Measurements from ENCODE around the gene MED9.

MED9 gene

DNA sequence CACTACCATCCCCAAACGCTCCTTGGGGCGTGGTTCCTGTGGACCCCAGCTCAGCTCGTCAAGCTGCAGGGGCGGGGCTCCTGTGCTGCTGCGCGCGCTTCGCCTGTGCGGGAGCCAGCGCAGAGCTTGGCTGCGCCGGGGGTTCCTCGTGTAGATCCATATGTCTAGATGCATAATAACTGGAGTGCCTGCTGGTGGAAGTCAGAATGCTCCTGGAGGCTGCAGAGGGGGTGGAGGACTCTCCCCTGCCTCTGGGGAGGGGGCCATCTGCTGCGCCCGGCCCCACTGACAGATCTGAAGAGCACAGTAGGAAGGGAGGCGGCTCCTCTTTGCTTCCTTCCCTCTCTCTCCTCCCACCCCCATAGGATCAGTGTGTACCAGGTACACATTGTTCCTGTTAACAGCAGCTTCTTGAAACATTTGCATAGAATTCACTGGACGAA lies 14.8 kb downstream of the MED9 start:
- no peak for DNase-seq (ENCODE audit: low read depth)

- no peak for DNase-seq (ENCODE audit: low read depth)
Observed at GRCh38 chr17:17492085-17492484, 15.3 kb downstream of the MED9 start.

- no peak for DNase-seq (ENCODE audit: low read depth)
Observed at GRCh38 chr17:17492571-17492970, 15.8 kb downstream of the MED9 start.

DNA sequence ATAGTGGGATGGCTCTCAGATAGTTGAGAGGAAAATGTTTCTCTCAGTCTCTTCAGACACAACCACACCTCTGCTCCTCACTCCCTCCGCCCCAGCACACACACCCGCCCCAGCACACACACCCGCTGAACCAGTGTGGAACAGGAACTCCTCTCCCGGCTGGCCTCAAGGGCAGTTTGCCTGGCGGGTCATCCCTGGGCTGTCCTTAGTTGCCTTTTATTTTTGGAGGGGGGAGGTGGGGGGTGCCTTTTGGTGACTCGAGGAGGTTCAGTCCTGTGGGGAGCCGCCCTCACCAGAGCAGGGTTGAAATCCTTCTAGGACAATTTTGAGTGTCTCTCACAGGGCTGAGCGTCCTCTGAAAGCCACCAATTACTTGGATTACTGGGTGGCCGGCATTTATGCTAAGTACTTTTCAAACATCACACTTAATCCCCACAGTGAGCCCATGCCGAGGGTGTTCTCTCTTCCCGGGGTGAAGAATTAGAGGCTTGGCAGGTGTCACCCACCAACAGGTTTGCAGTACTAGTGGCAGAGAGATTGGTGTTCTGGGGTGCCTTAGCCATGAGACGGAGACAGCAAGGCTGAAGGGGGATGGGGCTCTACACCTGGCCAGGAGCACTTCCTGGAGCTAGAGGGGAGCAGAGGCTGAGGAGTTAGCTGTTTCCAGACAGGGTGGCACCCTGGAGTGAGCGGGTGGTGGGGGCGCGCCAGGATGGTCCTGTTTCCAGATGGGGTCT lies 16.6 kb downstream of the MED9 start:
- no peak for DNase-seq (ENCODE audit: low read depth)

DNA sequence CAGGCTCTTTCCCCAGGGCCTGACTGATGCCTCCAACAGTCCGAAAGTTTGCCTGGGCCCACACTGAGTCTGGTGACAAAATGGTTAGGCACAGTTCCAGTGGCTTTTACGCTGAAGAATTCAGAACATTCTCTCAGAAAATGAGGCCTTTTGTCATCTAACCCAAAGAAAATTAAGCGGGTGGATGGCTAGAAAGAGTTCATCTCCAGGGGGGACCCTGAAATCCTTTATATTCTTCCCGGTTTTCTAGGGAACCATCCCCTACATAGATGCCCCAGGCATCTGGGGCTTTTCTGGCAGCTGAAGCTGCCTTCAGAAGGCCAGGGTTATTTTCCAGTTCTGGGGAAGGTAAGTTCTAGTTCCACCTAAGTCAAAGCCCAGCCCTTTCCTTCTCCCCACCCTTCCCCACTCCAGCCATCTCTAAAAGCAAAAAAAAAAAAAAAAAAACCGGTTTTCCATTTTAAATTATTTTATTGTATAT lies 17.2 kb downstream of the MED9 start:
- DNase-seq (ENCODE audit: low read depth) = no peak

GRCh38 chr17:17494499-17494869 lies 17.7 kb downstream of the MED9 start:
- DNase-seq (ENCODE audit: low read depth) = no peak

DNA sequence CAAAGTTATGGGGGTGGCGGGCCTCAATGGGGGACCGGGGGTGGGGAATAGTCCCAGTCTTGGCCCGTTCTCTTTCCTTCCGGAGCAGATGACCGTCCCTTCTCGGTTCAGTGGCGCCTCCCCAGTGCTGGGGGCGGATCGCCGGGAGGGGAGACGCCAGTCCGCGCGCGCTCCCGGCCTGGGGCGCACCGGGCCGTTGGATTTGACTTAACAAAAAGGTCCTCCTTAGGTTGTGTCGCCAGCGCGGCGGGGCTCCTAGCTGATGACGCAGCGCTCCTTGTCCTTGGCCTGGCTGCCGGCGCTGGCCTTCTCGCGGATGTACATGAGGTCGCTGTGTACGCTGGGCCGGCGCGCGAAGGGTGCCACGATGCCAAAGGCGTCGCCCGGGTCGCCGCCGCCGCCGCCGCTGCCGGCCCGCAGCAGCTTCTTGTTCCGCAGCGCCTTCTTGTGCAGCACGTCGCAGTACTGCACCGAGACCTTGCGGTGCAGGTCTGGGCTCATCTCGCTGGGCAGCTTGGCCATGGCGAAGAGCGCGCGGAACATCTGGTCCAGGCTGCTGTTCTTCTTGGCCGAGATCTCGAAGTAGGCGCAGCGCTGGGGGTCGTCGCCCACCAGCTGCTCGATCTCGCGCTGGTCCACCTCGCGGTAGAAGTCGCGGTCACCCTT lies 18.2 kb downstream of the MED9 start:
- no peak for DNase-seq (ENCODE audit: low read depth)

GRCh38 chr17:17495536-17496188 lies 18.9 kb downstream of the MED9 start:
- no peak for DNase-seq (ENCODE audit: low read depth)

- peak; percentile 72 for DNase-seq (ENCODE audit: low read depth)
Observed at GRCh38 chr17:17496189-17497064, 19.6 kb downstream of the MED9 start, which contains the start of gene RASD1. TSS of gene RASD1 (minus strand) at chr17:17496395. CDS start at chr17:17496181, 214 bp downstream.

DNA sequence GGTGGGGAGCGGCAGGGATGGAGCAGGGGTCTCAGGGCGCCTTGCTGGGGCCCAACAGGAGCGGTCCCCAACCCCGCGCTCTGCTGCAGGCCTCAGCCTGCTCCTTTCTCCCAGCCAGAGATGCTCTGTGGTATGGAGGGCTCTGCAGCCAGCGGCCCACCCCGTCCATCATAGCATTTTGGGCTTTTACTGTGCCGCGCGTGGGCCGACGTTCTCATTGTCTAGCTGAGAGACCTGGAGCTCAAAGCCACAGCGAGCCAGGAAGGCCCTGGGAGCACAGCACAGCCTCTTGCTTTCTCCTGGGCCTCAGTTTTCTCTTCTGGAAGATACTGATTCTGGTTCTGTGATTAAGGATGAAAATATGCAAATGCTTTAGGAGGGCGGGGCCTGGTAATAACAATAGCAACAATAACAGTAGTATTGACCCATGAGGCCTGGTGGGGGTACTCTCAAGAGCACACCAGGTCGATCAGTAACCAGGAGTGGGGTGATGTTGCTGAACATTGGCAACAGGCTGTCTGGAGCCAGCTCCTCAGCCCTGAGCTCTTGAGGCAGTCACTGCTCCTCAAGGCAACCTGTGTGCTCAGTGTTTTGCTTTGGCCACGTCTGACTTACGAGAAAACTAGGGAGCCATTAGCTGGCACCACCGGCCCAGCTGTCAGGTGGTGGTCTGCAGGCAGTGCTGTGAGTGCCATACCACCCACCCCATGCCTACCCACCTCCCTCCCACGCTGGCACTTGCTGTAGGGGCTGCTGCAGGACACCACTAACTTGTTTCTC lies 20.5 kb downstream of the MED9 start:
- DNase-seq (ENCODE audit: low read depth) = no peak

- DNase-seq (ENCODE audit: low read depth) = no peak
Observed at GRCh38 chr17:17497845-17498520, 21.2 kb downstream of the MED9 start.

DNA sequence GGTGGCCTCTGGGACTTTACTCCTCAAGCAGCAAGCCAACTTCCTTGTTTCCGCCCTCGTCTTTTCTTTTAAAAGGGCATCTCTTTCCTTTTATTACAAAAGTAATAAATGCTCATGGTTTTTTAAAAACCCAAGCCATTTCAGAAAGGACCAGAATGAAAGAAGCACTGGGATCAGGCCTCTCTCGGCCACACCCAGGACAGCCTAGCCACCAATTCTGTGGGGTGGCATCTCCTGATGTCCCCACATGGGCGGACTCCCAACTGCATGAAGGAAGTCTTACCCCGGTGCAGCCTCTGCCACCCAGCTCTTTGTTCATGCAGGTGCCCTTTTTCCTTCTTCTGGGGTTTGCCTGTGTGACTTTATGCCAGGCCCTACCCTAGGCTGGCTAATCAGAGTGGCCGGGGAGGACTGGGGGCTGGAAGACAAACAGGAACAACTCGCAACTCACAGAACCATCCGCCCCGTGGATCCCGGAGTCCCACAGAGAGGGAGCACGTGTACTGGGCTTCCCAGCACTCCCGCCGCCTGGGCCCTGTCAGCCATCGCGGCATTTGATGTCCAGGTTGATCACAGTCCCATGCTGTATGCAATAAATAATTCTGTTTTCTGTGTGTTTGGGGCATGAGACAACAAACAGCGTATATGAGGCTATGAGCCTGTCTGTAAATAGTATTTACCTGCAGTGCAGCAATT lies 22.0 kb downstream of the MED9 start:
- no peak for DNase-seq (ENCODE audit: low read depth)

DNA sequence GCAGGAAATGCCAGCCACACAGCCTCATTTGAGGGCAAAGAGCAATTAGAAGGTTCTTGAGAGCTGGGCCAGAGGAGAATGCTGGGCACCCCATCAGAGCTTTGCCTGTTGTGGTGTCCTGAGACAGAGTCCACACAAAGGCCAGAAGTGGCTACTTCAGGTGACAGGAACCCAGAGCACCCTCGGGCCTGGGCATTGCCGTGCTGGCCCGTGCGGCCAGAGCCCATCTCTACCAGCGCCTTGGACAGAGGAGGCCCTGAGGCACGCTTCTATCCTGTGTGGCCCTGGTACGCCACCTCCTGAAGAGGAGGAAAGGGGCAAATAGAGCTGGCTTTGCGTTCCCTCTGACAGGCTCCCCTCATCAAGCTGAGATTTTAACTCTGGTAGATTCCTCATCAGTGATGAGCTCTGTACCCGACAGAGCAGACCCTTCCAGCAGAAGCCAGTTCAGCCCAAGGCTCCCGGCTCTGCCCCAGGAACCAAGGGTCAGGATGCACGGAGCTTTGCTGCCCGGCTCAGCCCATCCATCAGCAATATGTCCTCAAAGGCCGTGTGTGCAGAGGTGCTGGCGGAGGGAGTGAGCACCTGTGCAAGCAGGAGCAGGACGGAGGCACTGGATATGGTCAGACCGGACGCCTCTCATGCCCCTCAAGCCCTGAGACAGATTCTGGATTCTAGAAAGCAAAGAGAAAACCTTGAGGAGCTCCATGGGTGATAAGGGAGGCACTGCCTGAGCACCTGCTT lies 22.8 kb downstream of the MED9 start:
- no peak for DNase-seq (ENCODE audit: low read depth)

GRCh38 chr17:17500999-17501605 lies 24.3 kb downstream of the MED9 start:
- no peak for DNase-seq (ENCODE audit: low read depth)

DNA sequence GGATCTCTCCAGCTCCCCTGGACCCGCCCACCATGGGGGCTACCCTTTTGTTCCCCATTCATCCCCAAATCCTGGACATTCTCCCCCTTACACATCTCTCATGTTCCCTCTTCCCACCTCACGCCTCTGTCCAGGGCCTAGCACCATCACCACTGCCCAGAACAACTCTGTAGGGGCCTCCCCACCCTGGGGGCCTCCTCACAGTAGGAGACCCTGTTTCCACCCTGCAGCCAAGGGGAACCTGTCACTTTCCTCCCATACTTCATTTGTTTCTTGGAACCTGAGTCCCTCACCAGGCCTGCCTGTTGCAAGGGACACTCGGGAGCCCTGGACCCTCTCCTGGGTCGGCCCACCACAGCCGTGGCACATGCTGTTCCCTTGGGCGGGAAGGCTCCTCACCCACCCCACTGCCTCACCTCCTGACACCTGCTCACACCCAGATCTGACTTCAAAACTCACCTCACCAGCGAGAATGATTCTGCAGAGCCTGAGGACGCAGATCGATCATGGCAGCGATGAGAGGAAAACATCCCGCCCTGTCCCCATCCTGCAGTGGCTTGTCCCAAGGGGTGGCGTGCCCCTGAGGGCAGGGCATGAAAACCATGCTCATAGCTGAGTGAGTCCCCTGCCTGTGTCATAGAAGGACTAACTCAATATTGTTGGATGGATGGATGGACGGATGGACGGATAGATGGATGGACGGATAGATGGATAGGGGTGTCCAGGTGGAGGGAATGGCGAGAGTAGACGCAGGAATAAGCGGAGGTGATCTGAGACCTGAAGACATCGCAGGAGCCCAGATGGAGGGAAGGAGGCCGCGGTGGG lies 26.2 kb downstream of the MED9 start:
- DNase-seq (ENCODE audit: low read depth) = no peak

DNA sequence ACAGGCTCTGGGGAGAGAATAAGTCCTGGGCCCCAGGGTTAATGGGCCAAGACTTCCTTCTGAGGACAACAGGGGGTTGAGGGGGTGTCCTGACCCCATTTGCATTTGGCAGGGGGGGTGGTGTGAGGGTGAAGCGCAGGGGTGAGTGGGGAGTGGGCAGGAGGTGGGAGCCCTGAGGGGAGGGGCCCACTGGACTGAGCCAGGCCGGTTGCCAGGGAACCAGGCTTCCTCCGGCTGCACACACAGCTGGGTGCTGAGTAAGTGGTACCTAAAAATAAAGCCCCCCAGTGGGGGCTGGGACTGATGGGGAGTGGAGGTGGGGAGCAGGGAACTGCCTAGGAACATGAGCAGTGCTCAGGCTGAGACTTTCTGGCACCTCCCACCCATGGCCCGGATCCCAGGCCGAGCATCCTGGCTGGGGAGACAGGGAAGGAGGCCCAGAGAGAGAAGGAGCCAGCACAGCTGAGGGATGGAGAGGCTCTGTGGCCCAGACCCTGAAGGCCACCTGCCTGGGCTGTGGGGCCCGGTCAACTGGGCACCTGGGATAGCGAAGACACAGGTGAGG lies 26.8 kb downstream of the MED9 start:
- DNase-seq (ENCODE audit: low read depth) = no peak

- DNase-seq (ENCODE audit: low read depth) = no peak
Observed at GRCh38 chr17:17504341-17505140, 27.7 kb downstream of the MED9 start.
